Stimulated activated CD4-positive, alpha-beta T cell treated with anti-CD3 and anti-CD28 coated beads, Interleukin-12 subunit alpha, Interleukin-12 subunit beta, amount 100 ng/mL, for 4 hours (primary cell): ENCODE measurements around the gene TEX29.

ENCODE experiments used
- DNase-seq: peaks from one replicate; pipeline ENCODE4 v3.0.0-alpha.2; 2020

Gene TEX29

GRCh38 chr13:111319998-111320911 is at the start of gene TEX29:
TEX29 (plus strand) TSS chr13:111320642; CDS start chr13:111320891, 249 bp downstream.
- DNase-seq = no peak

GRCh38 chr13:111270765-111271698 is 49.4 kb upstream of the TEX29 start:
- DNase-seq = no peak

- DNase-seq = no peak
These were observed 48.3 kb upstream of the TEX29 start for GRCh38 chr13:111272117-111272516.

GRCh38 chr13:111275382-111275781 is 45.1 kb upstream of the TEX29 start:
- DNase-seq = no peak

- DNase-seq = no peak
These were observed 44.3 kb upstream of the TEX29 start for GRCh38 chr13:111275995-111276618.

GRCh38 chr13:111278258-111278657 is 42.2 kb upstream of the TEX29 start:
- DNase-seq = no peak

GRCh38 chr13:111278743-111279652 is 41.4 kb upstream of the TEX29 start:
- no peak for DNase-seq

- no peak for DNase-seq
These were observed 40.2 kb upstream of the TEX29 start for GRCh38 chr13:111280226-111280625.

GRCh38 chr13:111280681-111281585 is 39.5 kb upstream of the TEX29 start:
- DNase-seq = no peak

- DNase-seq = no peak
These were observed 38.6 kb upstream of the TEX29 start for GRCh38 chr13:111281751-111282311.

GRCh38 chr13:111282425-111282824 is 38.0 kb upstream of the TEX29 start:
- no peak for DNase-seq

GRCh38 chr13:111282997-111283396 is 37.4 kb upstream of the TEX29 start:
- no peak for DNase-seq

- DNase-seq = no peak
These were observed 37.0 kb upstream of the TEX29 start for GRCh38 chr13:111283457-111283856.

- DNase-seq = no peak
These were observed 36.5 kb upstream of the TEX29 start for GRCh38 chr13:111283991-111284390.

- DNase-seq = no peak
These were observed 35.9 kb upstream of the TEX29 start for GRCh38 chr13:111284565-111284964.

- no peak for DNase-seq
These were observed 34.3 kb upstream of the TEX29 start for GRCh38 chr13:111286162-111286561.

GRCh38 chr13:111286749-111287148 is 33.7 kb upstream of the TEX29 start:
- DNase-seq = no peak

GRCh38 chr13:111287201-111287600 is 33.2 kb upstream of the TEX29 start:
- no peak for DNase-seq

GRCh38 chr13:111288276-111288675 is 32.2 kb upstream of the TEX29 start:
- DNase-seq = no peak

- no peak for DNase-seq
These were observed 31.2 kb upstream of the TEX29 start for GRCh38 chr13:111289251-111289650.

GRCh38 chr13:111291908-111292307 is 28.5 kb upstream of the TEX29 start:
- DNase-seq = no peak
